Stomach (tissue), 9 donors: Measurements from ENCODE around the gene HEBP2. TPM values are rescaled to one million over a fixed set of nuclear protein-coding genes. Genes with fewer than 3 reads are reported as not detected.
A peak's percentile ranks its signal among the peaks of the same experiment; 100 is the strongest.

Experiments used
- DNase-seq, 2 donors: peaks; one replicate each; pipeline versions ENCODE4 v3.0.0 to v3.0.0-alpha.2; 2013 to 2019
- H3K27ac ChIP-seq, 5 donors: fragments of 200-600 bp in 4 of 5; sonication (generic) in 4 of 5; one replicate each; pipeline ENCODE4 v1.5.1; 2013 to 2019; ENCODE audit warnings: mild to moderate bottlenecking in 1 of 5, moderate library complexity in 1 of 5
- H3K27me3 ChIP-seq, 3 donors: fragments of 200-600 bp; sonication (generic); one replicate each; pipeline ENCODE4 v1.5.1; 2017 to 2019; ENCODE audit warnings: mixed run types in 1 of 3
- H3K36me3 ChIP-seq, 4 donors: fragments of 200-600 bp; sonication (generic); 1 replicate in 3 of 4; 2 replicates in 1 of 4; pipeline ENCODE4 v1.5.1; 2016 to 2019
- H3K4me1 ChIP-seq, 4 donors: fragments of 200-600 bp; sonication (generic); one replicate each; pipeline ENCODE4 v1.5.1; 2016 to 2019
- H3K4me3 ChIP-seq, 4 donors: fragments of 200-600 bp; sonication (generic) in 3 of 4; one replicate each; pipeline ENCODE4 v1.5.1; 2016 to 2019; ENCODE audit warnings: mild to moderate bottlenecking in 1 of 4
- H3K9me3 ChIP-seq, 4 donors: fragments of 200-600 bp; sonication (generic); one replicate each; pipeline ENCODE4 v1.5.1; 2016 to 2019
- EP300 ChIP-seq: sonication (generic); formaldehyde crosslinking; IDR thresholded peaks from one replicate; pipeline ENCODE4 v1.6.1; 2017; ENCODE audit warnings: antibody characterized with exemption
- POLR2A ChIP-seq, 4 donors: fragments of 450-650 bp; IDR thresholded peaks; one replicate each; pipeline ENCODE4 v1.6.1; 2016; ENCODE audit warnings: antibody characterized with exemption in 4 of 4, control low read depth in 2 of 4, mild to moderate bottlenecking in 1 of 4, moderate library complexity in 1 of 4
- POLR2AphosphoS5 ChIP-seq, 3 donors: sonication (generic); formaldehyde crosslinking; IDR thresholded peaks; one replicate each; pipeline ENCODE4 v1.6.1; 2016; ENCODE audit warnings: antibody characterized with exemption in 3 of 3
- WGBS, 5 donors: extraction: QIAGEN DNeasy Blood & Tissue Kit in 3 of 5; methylation state at CpG; one replicate each; pipeline versions ENCODE4 v1.1.5 to v1.1.7; 2013 to 2018; 5-methylcytosine and 5-hydroxymethylcytosine counted together
- intact Hi-C: fragments of 100-400 bp; cut with DNase I; formaldehyde crosslinking; loops from one replicate; pipeline ENCODE4 v1.15.1; 2023; ENCODE audit warnings: low total_unique reads
- polyA plus RNA-seq, 3 donors: library from polyadenylated mRNA; stranded (reverse); fragments of 200-250 nt; gene quantifications; one replicate each; pipeline ENCODE4 v1.2.3, GENCODE V29; 2013
- total RNA-seq, 5 donors: library from RNA; depleted of rRNA; stranded (reverse); fragments of >200 nt; gene quantifications; one replicate each; pipeline versions ENCODE4 v1.1.0 to v1.2.3, GENCODE V29; 2014 to 2016
- TF ChIP-seq, protein P1 (sequence below), 7 experiments: fragments of 450-650 bp in 4 of 7; fragments of 200-600 bp in 3 of 7; sonication (generic) in 3 of 7; IDR thresholded peaks; one replicate each; pipeline ENCODE4 v1.5.1; 2016 to 2019; ENCODE audit warnings: antibody characterized with exemption in 7 of 7, control low read depth in 2 of 7, mild to moderate bottlenecking in 1 of 7
- donor health status: healthy with polysubstance abuse.
- donor health status: Bipolar disorder and iron deficiency.
- donor health status: healthy.

The HEBP2 gene
- total and polyA plus RNA-seq, 8 donors, result 9.9 to 351 (median 48.4) TPM

DNA sequence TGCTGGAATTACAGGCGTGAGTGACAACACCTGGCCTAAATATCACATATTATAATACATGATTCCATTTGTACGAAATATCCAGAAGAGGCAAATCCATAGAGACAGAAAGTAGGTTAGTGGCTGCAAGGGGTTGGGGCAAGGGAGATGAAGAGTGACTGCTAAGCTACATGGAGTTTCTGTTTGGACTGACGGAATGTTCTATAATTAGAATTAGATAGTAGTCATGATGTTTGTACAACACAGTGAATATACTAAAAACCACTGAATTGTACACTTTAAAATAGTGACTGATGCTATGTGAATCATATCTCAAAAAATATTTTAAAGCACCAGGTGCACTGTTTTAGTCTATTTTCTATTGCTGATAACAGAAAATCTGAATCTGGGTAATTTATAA, 3.7 kb upstream of the HEBP2 start:
- intact Hi-C loops, result no loop called here
- 74 to 91% (median 78%) methylated on average over 3 of the region's 3 CpGs for WGBS, 5 donors

DNA sequence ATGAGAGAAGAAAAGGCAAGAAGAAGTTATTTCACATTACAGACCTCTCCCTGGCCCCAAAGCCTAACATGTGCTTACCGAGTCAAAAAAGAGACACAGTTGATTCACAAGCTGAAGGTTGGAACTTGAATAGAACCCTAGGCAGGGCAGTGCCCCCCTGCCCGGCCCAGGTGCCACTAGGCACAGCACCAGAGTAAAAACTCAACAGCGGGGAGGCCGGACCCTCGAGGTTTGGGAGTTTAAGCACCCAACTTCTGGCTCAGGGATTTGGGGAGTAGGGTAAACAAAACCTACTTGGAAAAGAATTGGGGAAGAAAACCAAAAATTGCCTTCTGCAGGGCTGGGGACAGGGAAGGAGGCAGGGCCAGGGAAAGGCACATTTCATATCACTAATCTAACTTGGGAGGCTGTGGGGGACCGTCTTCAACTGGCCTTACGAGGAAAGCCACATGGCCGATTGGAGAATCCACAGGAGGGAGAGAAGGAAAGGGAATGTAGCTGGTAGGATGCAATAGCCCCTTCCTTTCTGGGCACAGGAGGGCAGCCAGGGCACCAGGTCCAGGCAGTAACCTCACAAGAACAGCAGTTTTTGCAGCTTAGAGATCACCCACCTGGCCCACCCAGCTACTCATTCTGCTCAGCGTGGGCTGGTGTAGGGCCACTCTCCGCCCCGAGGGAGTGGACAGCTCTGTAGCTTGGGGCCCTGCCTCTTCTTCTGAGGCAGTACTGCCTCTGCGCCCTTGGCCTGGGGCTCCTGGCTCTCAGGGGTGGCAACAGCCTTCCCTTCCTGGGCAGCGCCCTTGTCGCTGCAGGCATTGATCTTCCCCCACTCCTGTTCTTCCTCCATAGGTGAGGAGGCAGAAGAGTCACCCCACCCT, 1.8 kb upstream of the HEBP2 start:
- no peak for DNase-seq
- Histone ChIP-seq H3K9me3 (no peaks in the 10 kb centered on the region), H3K4me3 (no peak overlapping the region), H3K36me3 (peaks cover 8 to 18% (median 15%) of the 10 kb centered on the region in 4 donors), H3K27ac (peak overlapping the region in 1 of 5 donors; percentile 2), H3K4me1 (peaks cover 7 to 33% (median 28%) of the 10 kb centered on the region in 4 donors), H3K27me3 (no peaks in the 10 kb centered on the region)
- TF ChIP-seq EP300, result no peak
- TF ChIP-seq, protein P1, sequence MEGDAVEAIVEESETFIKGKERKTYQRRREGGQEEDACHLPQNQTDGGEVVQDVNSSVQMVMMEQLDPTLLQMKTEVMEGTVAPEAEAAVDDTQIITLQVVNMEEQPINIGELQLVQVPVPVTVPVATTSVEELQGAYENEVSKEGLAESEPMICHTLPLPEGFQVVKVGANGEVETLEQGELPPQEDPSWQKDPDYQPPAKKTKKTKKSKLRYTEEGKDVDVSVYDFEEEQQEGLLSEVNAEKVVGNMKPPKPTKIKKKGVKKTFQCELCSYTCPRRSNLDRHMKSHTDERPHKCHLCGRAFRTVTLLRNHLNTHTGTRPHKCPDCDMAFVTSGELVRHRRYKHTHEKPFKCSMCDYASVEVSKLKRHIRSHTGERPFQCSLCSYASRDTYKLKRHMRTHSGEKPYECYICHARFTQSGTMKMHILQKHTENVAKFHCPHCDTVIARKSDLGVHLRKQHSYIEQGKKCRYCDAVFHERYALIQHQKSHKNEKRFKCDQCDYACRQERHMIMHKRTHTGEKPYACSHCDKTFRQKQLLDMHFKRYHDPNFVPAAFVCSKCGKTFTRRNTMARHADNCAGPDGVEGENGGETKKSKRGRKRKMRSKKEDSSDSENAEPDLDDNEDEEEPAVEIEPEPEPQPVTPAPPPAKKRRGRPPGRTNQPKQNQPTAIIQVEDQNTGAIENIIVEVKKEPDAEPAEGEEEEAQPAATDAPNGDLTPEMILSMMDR (IDR thresholded peaks at IDR 0.05), result no peak
- TF ChIP-seq POLR2A (IDR thresholded peaks at IDR 0.05), result no peak
- TF ChIP-seq POLR2AphosphoS5 (IDR thresholded peaks at IDR 0.05), result no peak
- 94 to 96% (median 95%) methylated on average over 14 of the region's 14 CpGs for WGBS, 5 donors
- intact Hi-C loops, result no loop called here

More for the DNA sequence above, 3.7 kb upstream of the HEBP2 start:
- no peak for DNase-seq
- Histone ChIP-seq H3K27me3 (no peaks in the 10 kb centered on the region), H3K4me3 (no peak overlapping the region), H3K4me1 (peaks cover 0 to 19% (median 13%) of the 10 kb centered on the region in 4 donors), H3K27ac (no peak overlapping the region), H3K9me3 (no peaks in the 10 kb centered on the region), H3K36me3 (no peaks in the 10 kb centered on the region)
- no peak for TF ChIP-seq EP300
- no peak for TF ChIP-seq POLR2AphosphoS5 (IDR thresholded peaks at IDR 0.05)
- TF ChIP-seq, protein P1 (IDR thresholded peaks at IDR 0.05), result no peak
- TF ChIP-seq POLR2A (IDR thresholded peaks at IDR 0.05), result no peak

DNA sequence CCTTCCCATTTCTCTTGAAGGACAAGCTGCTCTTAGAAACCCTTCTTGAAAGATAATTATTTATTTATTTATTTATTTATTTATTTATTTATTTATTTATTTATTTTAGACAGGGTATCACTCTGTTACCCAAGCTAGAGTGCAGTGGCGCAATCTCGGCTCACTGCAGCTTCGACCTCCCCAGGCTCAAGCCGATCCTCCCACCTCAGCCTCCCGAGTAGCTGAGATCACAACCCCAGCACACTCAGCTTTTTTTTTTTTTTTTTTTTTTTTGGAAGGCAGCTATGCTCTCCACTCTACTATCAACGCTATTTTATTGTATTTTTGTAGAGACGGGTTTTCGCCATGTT, 1.2 kb upstream of the HEBP2 start:
- intact Hi-C loops, result no loop called here
- peak overlapping the region in 4 of 5 donors; percentile 89 to 98 (median 96) for H3K27ac ChIP-seq
- H3K9me3 ChIP-seq, result no peaks in the 10 kb centered on the region
- TF ChIP-seq POLR2AphosphoS5 (IDR thresholded peaks at IDR 0.05), result no peak
- no peak for TF ChIP-seq EP300
- TF ChIP-seq, protein P1 (IDR thresholded peaks at IDR 0.05), result no peak
- TF ChIP-seq POLR2A (IDR thresholded peaks at IDR 0.05), result no peak
- H3K36me3 ChIP-seq, result peaks cover 14 to 24% (median 21%) of the 10 kb centered on the region in 4 donors
- 90 to 95% (median 94%) methylated on average over 8 of the region's 8 CpGs for WGBS, 5 donors
- peak overlapping the region in 3 of 4 donors; percentile 78 to 94 (median 79) for H3K4me3 ChIP-seq
- DNase-seq, result no peak
- H3K4me1 ChIP-seq, result peaks cover 7 to 40% (median 34%) of the 10 kb centered on the region in 4 donors
- no peaks in the 10 kb centered on the region for H3K27me3 ChIP-seq

DNA sequence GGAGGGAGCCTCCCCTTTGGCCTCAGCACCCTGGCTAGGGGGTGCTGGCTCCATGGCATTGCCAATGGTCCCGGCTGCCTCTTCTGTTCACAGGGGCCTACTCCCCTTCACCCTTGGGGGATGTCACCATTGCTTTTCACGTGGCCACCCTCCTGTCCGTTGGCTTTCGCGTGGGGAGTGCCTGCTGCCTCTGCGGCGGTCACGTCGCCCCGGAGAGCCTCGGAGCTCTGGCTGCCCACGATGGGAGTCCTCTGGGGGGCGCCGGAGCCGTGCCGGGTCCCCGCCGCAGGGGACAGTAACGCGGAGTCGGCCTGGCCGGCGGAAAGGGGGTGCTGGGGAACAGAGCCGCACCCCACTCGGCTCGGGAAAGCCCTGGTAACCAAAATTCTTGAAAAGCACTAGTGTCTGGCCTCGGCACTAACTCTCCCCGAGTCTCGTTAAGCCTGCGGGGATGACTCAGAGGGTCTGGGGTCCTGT, 661 bp upstream of the HEBP2 start:
- no peaks in the 10 kb centered on the region for H3K9me3 ChIP-seq
- peak overlapping the region; percentile 78 to 94 (median 84) for H3K4me3 ChIP-seq
- peak overlapping the region; percentile 89 to 98 (median 95) for H3K27ac ChIP-seq
- H3K36me3 ChIP-seq, result peaks cover 18 to 29% (median 26%) of the 10 kb centered on the region in 4 donors
- 0 to 2% (median 1%) methylated on average over 25 to 30 of the region's 30 CpGs; no CpG with 5 or more reads in 1 of the 5 donors for WGBS, 5 donors
- peak; percentile 36 to 77 for DNase-seq
- intact Hi-C loops, result no loop called here
- TF ChIP-seq POLR2AphosphoS5 (IDR thresholded peaks at IDR 0.05) (no peak), EP300 (no peak), POLR2A (IDR thresholded peaks at IDR 0.05) (no peak)
- TF ChIP-seq, protein P1 (IDR thresholded peaks at IDR 0.05), result no peak
- peaks cover 7 to 41% (median 37%) of the 10 kb centered on the region in 4 donors for H3K4me1 ChIP-seq
- H3K27me3 ChIP-seq, result no peaks in the 10 kb centered on the region
